ENCODE results near the gene BTBD2.

The BTBD2 gene

DNA sequence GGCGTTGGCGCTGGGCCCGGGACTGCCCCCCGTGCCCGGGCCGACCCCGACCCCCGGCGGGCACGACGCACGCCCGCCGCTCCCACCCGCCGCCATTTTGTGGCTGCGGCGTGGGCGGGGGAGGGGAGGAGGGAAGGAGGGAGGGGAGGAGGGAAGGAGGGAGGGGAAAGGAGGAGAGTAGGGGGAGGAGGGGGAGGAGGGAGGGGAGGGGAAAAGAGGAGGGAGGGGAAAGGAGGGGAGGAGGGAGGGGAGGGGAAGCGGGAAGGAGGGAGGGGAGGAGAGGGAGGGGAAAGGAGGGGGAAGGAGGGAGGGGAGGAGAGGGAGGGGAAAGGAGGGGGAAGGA is at the start of gene BTBD2:
Gene BTBD2, minus strand, starts transcription at position 107 of the 343 bp plus-strand sequence. Its CDS starts 11 bp downstream, at position 96.
- no peak for DNase-seq (ENCODE audit: low spot score)

DNA sequence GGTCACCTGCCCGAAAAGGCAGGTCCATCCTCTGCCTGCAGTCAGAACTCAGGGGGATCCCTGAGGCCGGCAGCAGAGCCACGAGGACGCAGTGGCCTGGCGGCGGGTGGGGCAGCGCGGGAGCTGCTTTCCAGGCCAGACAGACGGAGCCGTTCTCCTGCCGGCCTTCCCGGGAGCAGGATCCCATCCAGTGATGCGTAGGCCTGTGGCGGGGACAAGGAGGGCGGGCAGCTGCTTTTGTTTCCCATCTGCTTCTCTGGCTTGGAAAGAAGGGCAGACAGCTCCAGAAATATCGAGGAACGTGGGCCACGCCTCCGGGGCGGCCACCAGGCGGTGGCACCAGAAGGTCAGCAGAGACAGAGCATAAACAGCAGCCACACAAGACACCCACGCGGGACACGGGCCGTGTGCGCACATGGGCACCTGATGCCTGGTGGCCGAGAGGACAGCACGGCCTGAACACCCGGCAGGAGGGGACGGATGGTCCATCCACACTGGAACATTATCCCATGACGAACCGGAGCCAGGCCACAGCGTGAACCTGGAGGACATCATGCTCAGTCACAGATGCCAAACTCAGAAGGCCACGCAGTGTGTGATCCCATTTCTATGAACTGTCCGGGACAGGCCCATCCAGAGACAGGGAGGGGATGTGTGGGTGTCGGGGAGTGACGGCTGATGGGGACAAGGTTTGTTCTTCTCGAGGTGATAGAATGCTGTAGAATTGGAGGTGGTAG is 49.4 kb upstream of the BTBD2 start:
- DNase-seq (ENCODE audit: low spot score) = no peak

DNA sequence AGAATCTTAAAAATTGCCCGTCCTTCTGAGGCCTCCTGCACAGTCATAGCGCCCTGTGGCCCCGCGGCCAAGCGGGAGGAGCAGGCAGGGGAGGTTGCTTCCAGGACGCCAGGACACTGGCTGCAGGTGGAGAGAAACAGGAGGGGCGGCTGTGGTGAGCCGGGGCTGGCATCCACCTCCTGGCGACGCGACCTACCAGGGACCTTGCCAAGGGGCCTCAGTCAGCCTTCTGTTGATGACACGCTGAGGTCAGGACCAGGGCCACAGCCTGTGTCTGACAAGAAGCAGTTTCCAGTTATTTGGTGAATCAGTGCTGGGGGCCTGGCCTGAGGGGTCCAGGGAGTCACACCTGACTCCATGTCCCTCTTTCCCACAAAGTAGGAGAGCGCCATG is 48.9 kb upstream of the BTBD2 start:
- no peak for DNase-seq (ENCODE audit: low spot score)

DNA sequence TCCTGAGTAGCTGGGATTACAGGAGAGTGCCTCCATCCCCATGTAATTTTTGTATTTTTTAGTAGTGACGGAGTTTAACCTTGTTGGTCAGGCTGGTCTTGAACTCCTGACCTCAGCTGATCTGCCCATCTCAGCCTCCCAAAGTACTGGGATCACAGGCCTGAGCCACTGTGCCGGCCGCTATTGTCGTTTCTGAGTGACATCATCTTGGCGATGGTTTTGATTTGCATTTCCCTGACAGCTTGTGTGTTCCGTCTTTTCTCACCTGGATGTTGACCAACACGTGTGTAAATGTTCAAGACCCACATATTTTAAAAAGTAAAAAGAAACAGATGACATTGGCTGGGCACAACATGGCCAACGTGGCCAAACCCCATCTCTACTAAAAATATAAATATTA is 48.3 kb upstream of the BTBD2 start:
- no peak for DNase-seq (ENCODE audit: low spot score)

DNA sequence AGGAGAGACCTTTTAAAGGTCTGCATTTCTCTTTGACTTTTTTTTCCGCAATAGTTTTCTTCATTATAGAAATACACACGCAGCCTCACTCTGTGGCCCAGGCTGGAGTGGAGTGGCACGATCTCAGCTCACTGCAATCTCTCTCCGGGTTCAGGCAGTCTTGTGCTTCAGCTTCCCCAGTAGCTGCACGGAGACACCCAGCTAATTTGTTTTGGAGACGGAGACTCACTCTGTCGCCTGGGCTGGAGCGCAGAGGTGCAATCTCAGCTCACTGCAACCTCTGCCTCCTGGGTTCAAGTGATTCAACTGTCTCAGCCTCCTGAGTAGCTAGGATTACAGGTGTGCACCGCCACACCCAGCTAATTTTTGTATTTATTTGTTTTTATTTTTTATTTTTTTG is 47.3 kb upstream of the BTBD2 start:
- DNase-seq (ENCODE audit: low spot score) = no peak

- no peak for DNase-seq (ENCODE audit: low spot score)
These were observed 46.8 kb upstream of the BTBD2 start for GRCh38 chr19:2062389-2062729.

GRCh38 chr19:2061495-2062388 is 46.2 kb upstream of the BTBD2 start:
- peak; percentile 98 for DNase-seq (ENCODE audit: low spot score)

DNA sequence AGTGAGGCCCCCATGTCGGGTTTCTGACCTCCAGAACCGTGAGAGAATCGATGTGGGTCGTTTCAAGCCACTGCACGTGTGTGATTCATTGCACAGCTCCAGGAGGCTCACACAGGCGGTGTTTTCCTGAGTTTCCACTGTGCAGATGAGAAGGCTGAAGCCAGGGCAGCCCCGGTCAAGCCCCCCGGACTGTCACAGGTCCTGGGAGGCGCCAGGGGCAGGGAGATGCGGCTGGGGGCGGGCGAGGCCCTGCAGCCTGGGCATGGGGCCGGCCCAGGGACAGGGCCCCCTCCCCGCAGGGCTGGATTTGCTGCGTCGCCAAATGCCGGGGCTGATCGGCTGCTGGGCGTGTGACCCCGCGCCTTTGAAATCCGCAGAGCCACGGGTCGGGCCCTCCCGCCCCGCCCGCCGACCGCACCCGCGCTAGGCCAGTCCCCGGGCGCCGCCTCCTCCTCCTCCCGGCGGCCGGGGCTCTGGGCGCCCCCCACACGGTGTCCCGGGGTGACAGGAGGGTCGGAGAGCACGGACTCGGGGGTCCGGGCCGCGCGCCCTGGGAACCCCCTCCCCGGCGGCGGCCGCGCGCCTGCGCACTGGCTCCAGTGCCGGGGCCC is 45.5 kb upstream of the BTBD2 start:
- peak; percentile 55 for DNase-seq (ENCODE audit: low spot score)

DNA sequence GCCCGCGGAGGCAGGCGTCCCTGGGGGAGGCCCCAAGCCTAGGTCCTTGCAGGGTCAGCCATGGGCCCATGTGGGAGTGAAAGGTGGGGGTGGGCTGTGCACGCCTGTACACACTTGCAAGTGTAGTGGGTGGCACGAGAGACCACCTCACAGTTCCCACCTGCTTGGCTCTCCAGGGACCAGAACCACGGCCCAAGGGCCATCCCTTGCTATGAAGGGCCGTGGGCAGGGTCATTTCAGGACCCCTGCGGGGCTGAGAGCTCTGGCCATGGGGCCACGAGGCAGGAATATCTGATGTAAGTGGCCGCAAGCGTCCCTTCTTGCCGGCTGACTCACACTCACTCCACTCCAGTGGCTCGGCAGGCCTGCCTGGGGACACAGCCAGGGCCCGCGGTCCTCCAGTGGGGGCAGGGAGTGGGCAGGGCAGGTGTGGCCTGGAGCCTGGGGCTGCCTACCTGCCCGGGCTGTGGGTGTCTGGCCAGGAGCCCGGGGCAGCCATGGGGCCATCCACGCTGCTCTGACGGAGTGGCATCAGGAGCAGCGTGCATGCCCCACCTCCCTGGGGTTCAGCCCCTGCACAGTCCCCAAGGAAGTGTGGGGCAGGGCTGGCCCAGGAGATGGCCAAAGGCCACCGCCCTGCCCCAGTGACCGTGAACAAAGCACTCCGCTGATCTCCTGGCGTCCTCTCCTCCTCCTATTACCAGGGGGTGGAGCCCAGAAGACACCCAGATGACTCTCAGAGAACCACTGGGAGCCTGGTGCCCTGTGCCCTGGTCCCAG is 44.1 kb upstream of the BTBD2 start:
- DNase-seq (ENCODE audit: low spot score) = no peak

- no peak for DNase-seq (ENCODE audit: low spot score)
These were observed 43.3 kb upstream of the BTBD2 start for GRCh38 chr19:2058570-2059421.

DNA sequence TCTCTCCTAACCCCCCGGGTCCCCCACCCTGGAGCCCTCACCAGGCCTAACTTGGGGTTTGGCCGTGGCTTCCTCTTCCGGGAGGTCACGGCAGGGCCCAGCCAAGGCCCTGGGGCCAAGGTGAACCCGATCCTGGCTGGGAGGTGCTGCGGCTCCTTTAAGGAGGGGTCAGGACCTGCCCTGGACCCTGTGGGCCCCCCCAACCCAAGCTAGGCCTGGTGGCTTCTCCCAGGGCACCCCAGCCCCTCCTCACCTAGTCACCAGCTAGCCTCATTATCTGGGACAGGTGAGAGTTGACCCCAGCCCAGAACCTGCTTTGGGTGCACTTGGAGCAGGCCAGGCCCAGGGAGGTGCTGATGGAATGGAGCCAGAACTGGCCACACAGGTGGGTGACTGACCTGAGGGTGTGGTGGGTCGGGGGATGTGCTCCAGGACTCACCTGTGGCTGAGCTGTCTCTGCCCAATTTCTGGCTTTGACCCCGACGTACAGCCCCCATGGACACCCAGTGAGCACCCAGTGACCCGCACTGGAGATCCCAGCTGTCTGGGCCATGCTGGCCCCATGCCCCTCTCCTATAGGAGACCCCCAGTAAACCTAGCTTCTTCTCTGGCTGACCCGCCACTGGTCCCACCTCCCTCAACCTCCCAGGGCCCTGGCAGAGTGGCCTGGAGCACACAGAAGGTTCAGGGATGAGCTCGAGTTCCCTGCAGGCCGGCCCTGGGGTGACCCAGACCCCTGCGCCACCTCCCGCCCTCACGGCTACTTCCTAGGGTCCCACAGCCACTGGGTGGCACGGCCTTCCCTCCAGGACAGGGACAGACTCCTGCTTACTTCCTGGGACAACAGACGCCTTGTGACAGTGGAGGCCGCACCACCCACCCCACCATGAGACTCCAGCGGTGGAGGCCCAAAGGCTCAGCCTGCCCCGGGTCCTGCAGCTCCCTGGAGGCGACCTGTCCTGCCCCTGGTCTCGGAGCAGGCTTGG is 42.3 kb upstream of the BTBD2 start:
- no peak for DNase-seq (ENCODE audit: low spot score)

GRCh38 chr19:2056837-2057192 is 41.3 kb upstream of the BTBD2 start:
- DNase-seq (ENCODE audit: low spot score) = no peak

DNA sequence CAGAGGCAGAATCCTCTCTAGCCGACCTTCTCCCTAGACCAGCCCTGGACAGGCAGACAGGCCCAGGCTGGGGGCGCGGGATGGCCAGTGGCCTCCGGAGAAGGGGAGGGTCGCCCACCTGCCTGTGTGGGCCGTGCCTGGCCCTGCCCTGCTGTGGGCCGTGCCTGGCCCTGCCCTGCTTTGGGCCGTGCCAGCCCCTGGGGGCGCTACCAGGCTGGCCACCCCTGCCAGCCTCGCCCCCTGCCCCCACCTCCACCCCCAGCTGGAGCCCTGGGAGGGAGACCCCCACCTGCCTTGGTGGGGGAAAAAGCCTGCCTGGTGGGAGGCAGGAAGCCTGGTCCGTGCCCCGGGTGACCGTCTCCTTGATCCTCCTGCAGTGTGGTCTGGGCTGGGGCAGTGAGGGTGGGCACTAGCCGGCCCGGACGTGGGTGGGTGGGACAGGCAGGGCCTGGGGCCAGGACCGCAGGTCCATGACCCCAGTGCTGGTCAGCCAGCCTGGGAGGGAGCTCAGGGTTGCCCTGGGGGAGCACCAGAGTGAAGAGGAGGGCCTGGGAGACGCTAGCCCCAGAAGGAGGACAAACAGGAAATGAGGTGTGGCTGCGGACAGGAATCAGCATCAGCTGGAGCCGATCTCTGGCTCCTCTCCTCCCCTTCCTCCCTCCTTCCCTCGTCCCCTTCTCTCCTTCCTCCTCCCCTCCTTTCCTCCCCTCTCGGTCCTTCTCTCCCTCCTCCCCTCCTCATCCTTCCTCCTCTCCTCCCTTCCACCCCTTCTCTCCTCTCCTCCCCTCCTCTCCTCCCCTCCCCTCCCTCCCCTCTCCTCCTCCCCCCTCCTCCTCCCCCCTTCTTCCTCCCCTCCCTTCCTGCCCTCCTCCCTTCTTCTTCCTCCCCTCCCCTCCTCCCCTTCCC is 40.7 kb upstream of the BTBD2 start:
- DNase-seq (ENCODE audit: low spot score) = no peak

DNA sequence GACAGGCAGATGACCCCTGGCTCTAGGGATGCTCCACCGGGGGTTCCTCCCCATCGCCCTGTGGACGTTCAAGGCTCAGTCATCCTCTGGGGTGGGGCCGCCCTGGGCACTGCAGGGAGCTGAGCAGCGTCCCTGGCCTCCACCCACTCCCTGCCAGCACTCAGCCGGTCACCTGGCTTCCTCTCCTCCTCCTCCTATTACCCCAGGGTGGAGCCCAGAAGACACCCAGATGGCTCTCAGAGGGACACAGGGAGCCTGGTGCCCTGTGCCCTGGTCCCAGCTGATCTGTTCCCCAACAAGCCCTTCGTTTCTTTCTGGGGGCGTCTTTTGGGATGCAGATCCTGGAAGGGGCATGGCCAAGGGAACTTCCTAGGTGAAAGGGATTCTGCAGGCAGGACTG is 39.2 kb upstream of the BTBD2 start:
- DNase-seq (ENCODE audit: low spot score) = no peak

DNA sequence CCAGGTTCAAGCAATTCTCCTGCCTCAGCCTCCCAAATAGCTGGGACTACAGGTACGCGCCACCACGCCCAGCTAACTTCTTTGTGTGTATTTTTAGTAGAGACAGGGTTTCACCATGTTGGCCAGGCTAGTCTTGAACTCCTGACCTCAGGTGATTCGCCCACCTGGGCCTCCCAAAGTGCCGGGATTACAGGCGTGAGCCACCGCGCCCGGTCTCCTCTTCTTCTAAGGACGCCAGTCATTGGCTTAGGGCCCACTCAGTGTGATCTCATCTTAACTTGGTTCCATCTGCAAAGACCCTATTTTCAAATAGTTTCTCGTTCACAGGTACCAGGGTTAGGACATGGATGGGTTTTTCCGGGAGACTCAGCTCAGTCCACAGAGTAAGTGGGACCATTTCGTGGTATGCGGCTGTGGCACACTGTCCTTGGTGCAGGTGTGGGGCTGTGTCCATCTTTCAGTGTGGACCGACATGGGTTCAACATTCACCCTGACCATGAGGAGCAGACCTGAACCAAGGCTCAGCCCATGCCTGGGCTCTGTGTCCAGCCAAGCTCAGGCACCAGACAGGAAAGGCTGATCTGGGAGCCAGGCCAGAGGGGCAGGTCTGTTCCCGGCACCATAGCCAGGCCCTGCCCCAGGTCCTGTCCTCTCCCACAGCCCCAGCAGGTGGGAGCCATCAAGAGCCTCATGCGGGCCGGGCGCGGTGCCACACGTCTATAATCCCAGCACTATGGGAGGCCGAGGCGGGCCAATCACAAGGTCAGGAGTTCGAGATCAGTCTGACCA is 38.3 kb upstream of the BTBD2 start:
- DNase-seq (ENCODE audit: low spot score) = no peak

DNA sequence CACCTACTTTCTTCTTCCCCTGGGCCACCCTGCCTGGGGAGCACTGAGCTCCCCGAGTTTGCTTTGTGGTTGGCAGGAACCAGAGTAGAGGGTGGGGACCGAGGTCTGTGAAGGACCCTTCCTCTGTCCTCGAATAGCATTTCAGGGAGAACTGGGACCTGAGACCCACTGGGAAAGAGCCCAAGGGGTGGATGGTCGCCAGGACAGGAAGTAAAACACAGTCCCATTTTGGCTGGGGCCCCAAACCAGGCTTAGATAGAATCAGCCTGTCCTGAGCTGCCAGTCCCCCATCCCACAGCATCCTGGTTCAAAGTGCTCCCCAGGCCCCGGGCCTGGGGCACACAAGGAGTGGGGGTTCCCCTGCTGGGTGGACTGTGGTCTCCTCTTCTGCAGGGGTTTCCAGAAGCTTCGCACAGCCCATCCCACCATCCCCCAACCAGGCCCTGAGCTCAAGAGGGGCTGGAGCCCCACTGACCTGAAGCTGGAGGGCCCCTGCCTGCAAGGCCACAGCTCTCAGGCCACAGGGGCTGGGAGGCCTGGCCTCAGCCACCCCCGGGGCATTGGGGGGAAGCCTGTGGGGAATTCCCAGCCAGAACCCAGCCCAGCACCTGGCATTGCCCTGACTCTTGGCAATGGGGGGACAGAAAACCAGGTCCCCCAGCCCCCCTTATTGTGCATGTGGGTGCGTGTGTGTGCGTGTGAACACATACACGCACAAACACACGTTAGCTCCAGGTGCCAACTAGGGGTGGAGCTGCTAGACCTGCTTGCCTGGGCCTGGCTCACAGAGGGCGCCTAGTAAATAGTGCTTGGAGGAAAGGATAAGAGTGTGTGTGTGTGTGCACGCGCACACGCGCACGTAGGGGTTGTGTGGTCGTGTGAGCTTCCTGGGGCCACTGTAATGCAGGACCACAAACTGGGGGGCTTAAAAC is 36.5 kb upstream of the BTBD2 start:
- DNase-seq (ENCODE audit: low spot score) = no peak

Measured in kidney capillary endothelial cell (primary cell).